GM19240 (cell line): ENCODE data around the gene STAT5B.
"Not testable (repeated sequence)": the region's sequence is repeated elsewhere in the genome, so short reads cannot be mapped to it uniquely, and the experiment has no call there.

Source experiments
- DNase-seq: peaks from one replicate; pipeline ENCODE4 v3.0.0; 2011; ENCODE audit warnings: low spot score; ENCODE audit not compliant: insufficient read length

The STAT5B gene

DNA sequence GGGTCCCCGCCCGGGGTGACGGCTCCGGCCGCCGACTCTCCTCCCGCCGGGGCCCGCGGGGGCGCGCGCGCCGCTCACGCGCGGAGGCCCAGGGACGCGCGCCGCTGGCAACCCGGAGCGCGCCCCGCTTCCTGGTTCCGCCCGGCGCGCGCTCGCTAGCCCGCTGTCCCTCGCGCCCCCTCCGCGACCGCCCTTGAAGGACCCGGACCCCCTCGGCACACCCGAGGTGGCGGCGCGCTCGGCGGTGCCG, at the start of gene STAT5B:
STAT5B (minus strand) TSS at position 33 of the 250 bp plus-strand sequence. CDS start 44,264 bp downstream, outside the sequence.
- DNase-seq, result peak; percentile 72

DNA sequence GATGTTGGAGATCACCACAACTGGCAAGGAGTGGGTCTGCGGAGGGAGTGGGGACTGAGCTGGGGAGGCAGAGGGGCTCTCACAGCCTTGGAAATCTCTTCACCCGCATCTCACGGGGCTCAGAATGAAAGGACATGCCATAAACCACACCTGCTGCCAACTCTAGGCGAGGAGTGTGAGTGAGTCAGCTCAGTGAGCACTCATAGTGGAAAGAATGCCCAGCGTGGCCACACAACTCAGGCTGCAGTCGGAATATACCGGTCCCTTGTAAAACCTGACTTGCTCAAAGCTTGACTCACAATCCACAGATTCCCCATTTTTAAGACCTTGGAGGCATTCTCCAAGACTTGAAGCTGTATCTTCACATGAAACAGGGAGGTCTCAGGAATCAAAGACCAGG, 48.8 kb upstream of the STAT5B start:
- DNase-seq, result no peak

DNA sequence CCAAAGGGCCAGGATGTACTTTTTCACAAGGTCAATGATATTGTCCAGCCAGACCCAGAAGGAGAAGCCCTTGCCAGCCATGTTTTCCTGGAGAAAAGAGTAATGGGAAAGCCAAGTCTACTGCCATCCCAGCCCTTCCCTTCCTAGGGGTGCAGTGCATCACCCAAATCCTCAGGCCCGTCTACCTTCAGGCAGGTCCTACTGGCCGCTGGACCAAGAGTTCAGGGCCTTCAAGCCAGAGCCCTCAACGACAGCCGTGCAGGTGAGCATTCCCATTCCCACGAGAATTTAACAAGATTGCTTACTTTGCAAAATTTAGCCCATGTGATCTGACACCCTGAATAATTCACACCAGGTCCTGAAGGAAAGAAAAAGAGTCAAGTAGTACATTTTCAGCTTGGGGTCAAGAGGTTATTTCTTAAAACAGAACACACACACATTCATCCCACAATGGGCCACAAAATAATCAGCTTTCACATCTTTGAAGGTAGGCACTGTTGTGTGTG, 47.1 kb upstream of the STAT5B start:
- DNase-seq, result no peak

GRCh38 chr17:42322382-42323267, 46.4 kb upstream of the STAT5B start:
- peak; percentile 89 for DNase-seq

- no peak for DNase-seq
Observed at GRCh38 chr17:42321555-42321954, 45.4 kb upstream of the STAT5B start.

DNA sequence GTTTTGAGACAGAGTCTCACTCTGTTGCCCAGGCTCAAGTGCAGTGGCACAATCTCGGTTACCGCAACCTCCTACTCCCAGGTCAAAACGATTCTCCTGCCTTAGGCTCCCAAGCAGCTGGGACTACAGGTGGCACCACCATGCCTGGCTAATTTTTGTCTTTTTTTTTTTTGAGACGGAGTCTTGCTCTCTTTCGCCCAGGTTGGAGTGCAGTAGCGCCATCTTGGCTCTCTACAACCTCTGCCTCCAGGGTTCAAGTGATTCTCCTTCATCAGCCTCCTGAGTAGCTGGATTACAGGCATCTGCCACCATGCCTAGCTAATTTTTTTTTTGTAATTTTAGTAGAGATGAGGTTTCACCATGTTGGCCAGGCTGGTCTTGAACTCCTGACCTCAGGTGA, 41.8 kb upstream of the STAT5B start:
- DNase-seq, result not testable (repeated sequence)

DNA sequence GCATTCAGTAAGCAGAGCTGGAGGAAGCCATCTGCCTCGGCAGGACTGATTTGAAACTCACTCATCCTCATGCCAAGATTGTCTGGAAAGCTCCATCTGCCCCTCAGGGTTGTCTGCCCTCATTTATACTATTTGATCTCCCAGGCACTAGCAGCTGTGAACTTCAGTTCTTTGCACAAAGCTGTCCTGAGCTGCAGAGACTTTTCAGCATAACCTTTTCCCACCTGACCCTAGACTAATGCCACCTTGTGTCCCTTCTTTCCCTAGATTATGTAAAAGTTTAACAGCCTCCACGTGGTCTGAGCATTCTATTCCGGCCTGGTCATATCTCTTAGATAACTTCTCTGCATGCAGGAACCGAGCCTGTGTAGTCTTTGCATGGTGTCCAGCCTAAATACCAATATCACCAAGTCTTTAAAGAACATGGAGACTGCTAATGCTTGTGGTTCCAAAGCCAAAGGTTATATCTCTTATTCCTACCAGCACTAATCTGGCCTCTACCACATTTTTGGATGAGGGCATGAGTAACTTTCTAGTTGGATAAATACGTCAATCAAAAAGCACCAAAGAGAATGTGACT, 41.2 kb upstream of the STAT5B start:
- DNase-seq, result no peak

GRCh38 chr17:42316755-42317154, 40.6 kb upstream of the STAT5B start:
- DNase-seq, result no peak

DNA sequence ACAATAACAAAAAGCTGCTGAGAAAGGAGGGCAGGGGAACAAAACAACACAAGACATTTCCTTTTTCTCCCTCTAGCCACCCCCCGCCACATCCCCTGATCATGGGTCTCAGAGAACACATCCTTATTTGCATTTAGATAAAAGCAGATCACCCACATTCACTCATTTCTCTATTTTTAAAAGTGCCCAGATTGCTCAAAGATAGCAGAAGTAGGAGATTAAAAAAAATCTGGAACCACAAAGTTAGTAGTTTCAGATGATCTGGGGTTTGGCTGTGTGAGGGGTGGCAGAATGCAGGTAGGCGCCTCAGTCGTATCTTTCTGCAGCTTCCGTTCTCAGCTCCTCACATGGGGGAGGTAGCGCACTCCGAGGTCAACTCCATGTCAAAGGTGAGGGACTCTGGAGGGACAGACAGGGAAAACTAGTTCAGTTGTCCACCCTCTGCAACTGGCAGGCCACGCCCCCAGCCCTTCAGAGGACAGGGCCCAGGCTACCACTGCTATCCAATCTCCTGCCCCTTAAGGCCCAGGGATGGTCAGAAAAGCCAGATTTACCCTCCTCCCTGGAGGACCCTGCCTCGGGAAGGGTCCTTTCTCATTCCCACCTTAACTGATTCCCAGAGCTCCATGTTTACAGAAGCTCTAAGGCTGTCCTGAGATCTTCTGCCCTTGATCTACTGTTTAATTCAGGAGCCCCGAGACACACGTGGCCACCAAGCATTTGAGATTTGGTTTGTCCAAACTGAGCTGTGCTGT, 39.4 kb upstream of the STAT5B start:
- DNase-seq, result no peak

DNA sequence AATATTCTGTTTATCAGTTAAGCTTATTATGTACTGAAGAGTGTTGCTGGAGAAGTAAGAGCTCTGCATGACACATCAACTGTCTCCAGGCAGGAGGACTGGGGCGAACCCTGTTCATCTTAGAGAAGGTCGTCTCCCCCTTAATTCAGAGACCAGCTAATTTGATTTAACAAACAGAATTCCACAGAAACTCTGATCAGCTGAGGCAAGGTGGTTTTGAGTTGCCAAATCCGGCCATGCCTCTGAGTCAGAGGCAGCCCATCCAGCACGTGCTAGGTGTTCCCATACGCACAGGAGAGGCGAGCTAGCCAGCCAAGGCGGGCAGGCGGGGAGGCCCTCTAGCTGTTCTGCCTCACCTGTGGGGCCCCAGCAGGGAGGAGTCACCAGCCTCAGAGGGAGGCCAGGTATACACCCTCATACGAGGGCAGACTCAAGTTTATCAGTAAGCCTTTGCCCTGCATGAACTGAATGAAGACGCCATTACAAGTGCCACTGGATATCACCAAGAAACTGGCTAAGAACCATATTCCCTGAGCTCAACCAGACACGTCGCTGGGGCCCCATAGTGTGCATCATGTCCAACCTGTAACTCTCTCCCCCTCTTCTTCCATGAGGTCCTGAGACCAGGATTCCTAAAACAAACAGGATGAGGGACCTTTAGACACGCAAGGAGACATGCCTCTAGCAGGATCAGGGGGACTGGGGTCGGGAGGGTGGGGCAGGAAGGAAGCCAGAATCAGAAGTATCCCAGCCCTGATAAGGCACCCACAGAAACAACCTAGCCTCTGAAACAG, 37.8 kb upstream of the STAT5B start:
- DNase-seq, result no peak

DNA sequence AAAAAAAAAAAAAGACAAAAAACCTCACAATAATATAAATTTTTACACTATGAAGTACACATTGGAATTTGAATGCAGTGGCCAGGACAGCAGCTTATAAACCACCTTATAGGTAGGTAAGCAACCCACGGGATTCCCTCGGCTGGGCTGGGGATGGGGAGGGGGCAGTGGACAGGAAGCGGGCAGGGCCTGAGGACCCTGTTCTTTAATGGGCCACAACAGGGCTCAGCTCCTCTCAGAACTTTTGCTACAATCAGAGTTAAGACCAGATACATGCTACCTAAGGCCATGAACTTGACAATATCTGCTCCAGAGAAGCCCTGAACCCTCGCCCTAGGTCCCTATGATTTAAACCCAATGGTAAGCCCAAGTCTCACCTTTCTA, 37.2 kb upstream of the STAT5B start:
- no peak for DNase-seq

DNA sequence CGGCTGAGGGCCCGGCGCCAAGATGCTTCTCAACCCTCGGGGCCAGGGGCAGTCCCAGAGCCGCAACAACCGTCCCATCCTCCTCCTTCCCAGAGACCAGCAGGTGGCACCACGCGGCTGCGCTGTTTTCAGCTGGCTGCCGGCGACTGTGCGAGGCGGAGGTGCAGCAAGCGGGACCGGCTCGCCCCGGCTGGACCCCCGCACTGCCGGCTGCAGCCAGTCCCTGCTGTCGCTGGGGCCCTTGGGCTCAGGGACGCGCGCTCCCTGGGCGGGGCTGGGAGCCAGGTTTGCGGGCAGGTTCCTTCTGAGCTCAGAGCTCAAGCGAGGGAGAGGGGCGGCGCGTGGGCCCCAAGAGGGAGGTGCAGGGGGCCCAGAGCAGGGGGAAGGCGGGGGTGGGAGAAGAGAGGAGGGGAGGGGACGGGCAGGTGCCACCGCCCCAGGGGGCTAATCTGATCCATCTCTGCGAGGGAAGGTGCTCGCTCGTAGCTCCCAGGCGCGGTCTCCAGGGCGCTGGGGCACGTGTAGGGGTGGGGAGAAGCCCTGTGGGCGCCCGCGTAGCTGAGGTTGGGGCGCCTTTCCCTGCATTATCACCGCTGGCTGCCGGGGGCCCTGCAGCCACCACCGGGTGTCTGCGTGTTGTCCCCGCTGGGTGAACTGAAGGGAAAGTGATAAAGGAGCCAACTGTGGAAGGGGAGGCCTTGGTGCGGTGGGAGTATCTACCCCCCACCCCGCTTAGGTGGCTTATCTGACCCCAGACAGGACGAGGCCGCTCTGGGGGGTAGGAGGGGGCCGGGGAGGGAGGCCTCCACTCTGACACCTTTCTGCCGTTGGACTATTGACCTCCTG, 36.3 kb upstream of the STAT5B start:
- no peak for DNase-seq

DNA sequence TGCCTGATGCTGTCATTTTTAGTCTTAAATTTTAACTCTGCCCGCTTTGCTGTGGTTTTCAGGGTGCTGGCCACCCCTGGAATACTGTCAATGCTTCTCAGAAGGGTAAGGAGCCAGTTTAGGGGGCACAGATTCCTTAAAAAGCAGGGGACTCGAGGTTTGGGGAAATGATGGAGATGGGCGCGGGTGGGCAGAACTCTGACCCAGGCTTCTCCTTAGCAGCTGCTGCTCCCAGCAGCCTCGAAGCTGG, 35.8 kb upstream of the STAT5B start:
- no peak for DNase-seq

DNA sequence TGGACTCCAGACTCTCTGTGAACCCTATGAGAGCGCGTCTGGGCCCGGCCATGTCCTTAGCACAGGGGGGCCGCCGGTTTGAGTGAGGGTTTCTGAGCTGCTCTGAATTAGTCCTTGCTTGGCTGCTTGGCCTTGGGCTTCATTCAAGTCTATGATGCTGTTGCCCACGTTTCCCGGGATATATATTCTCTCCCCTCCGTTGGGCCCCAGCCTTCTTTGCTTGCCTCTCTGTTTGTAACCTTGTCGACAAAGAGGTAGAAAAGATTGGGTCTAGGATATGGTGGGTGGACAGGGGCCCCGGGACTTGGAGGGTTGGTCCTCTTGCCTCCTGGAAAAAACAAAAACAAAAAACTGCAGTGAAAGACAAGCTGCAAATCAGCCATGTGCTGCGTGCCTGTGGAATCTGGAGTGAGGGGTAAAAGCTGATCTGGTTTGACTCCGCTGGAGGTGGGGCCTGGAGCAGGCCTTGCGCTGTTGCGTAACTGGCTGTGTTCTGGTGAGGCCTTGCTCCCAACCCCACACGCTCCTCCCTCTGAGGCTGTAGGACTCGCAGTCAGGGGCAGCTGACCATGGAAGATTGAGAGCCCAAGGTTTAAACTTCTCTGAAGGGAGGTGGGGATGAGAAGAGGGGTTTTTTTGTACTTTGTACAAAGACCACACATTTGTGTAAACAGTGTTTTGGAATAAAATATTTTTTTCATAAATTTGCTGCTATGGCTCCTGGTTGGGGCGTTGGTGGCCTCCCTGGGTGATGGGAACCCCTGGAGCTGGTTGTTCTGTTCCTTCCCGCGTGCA, 35.2 kb upstream of the STAT5B start:
- DNase-seq, result no peak

- no peak for DNase-seq
Observed at GRCh38 chr17:42310787-42311215, 34.6 kb upstream of the STAT5B start.

- DNase-seq, result no peak
Observed at GRCh38 chr17:42309986-42310786, 34.0 kb upstream of the STAT5B start.

DNA sequence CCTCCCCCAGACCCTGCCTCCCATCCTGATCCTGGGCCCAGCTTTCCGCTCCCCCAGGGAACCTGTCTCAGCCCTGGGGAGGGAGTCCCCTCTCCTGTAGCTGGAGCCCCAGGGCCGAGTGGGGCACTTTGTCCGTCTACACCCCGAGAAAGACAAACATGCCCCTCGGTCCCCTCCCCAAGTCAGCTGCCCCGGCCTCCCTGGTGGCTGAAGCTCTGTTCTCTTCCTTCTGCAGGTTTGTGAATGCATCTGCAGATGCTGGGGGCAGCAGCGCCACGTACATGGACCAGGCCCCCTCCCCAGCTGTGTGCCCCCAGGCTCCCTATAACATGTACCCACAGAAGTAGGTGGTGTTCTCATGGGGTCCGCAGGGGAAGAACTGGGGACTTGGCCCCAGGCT, 33.0 kb upstream of the STAT5B start:
- DNase-seq, result no peak

DNA sequence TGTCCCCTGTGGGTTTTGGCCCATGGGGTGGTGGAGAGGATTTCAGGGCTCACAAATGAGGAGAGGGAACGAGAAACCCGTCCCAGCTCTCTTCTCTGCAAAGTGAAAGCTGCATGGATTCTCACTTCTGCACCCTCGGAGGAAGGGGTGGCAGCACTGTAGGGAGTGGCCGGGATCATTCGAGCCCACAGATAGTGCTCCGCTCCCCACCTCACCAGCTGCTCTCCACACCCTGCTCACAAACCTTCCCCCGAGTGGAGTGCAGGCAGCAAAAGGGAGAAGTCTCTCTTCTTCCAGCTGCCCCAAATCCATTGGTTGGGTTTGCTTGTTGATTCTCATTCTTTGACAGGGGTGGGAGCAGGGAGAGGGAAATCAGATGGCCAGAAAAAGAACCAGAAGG, 32.3 kb upstream of the STAT5B start:
- DNase-seq, result no peak

GRCh38 chr17:42307362-42307927, 31.3 kb upstream of the STAT5B start:
- DNase-seq, result no peak
